WTC11 (cell line): Measurements from ENCODE around the gene VPS41.

Experiments used
- ATF1 ChIP-seq: sonication (generic); formaldehyde crosslinking; IDR thresholded peaks from 2 replicates; pipeline ENCODE4 v1.8.1; 2023; ENCODE audit warnings: mild to moderate bottlenecking, moderate library complexity, missing genetic modification reagents
- ATF6 ChIP-seq: sonication (generic); formaldehyde crosslinking; IDR thresholded peaks from 2 replicates; pipeline ENCODE4 v1.8.1; 2023; ENCODE audit warnings: mild to moderate bottlenecking, missing genetic modification reagents
- CTCF ChIP-seq: fragments of 200-600 bp; IDR thresholded peaks from 2 replicates; pipeline ENCODE4 v1.8.0; 2022; ENCODE audit warnings: antibody characterized with exemption
- TCF7 ChIP-seq: sonication (generic); formaldehyde crosslinking; IDR thresholded peaks from 2 replicates; pipeline ENCODE4 v1.8.0; 2022; ENCODE audit warnings: mild to moderate bottlenecking, low read depth, missing genetic modification reagents, moderate library complexity
- ZNF121 ChIP-seq: sonication (generic); formaldehyde crosslinking; IDR thresholded peaks from 2 replicates; pipeline ENCODE4 v1.8.0; 2023; ENCODE audit warnings: missing genetic modification reagents

GRCh38 chr7:38828026-38828425, 81.0 kb downstream of the VPS41 start:
- TF ChIP-seq TCF7 (CRISPR knock-in tag) (no peak), ZNF121 (CRISPR knock-in tag) (no peak), ATF6 (no peak), ATF1 (CRISPR knock-in tag) (no peak), CTCF (no peak)
